ENCODE results near the gene KMT2B. TPM values are rescaled to one million over a fixed set of nuclear protein-coding genes. Genes with fewer than 3 reads are reported as not detected.

Gene KMT2B
- total and polyA plus RNA-seq, 2 of the 8 experiments (the other 6 are each of a cell fraction or from before 2014, with no cell fraction given) = 26.7 to 38.6 TPM

DNA sequence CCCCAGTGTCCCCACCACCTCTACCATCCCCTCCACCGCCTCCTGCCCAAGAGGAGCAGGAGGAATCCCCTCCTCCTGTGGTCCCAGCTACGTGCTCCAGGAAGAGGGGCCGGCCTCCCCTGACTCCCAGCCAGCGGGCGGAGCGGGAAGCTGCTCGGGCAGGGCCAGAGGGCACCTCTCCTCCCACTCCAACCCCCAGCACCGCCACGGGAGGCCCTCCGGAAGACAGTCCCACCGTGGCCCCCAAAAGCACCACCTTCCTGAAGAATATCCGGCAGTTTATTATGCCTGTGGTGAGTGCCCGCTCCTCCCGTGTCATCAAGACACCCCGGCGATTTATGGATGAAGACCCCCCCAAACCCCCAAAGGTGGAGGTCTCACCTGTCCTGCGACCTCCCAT lies 2.8 kb downstream of the KMT2B start:
- H4K91ac ChIP-seq (replicated peaks; ENCODE audit: insufficient read length, low read length) = no peak overlapping the region
- peaks cover 0 to 20% of the 10 kb centered on the region in 2 experiments; a peak in 2 of 4 replicates for H3K79me2 ChIP-seq (ENCODE audit: control insufficient read depth in 1 of 2, insufficient read depth in 2 of 2, low read length in 2 of 2)
- H3K14ac ChIP-seq (ENCODE audit: insufficient read length) = no peak overlapping the region
- no peak overlapping the region for H2BK15ac ChIP-seq (ENCODE audit: low read length)
- H3K79me1 ChIP-seq (ENCODE audit: low read depth, low read length) = peaks cover 8% of the 10 kb centered on the region
- H3K18ac ChIP-seq (ENCODE audit: extremely low read depth, low read length) = no peak overlapping the region
- no peak overlapping the region for H3K4me2 ChIP-seq (ENCODE audit: insufficient read depth in 1 of 2, low read depth in 2 of 2, low read length in 2 of 2)
- H4K8ac ChIP-seq (ENCODE audit: extremely low read depth, insufficient read depth, low read length) = no peak overlapping the region
- CTCF ChIA-PET (ENCODE audit: partially characterized antibody) = interaction anchor here (1.3 to 11.8 kb wide), 2 partner anchors 18 to 26 kb away, joined by 5 to 80 read pairs; partner anchors contain the start of gene IGFLR1
- H2BK12ac ChIP-seq (ENCODE audit: low read depth, low read length) = no peak overlapping the region
- POLR2A ChIA-PET (ENCODE audit: partially characterized antibody) = interaction anchor here (5.0 kb wide), 1 partner anchor 17 kb away, joined by 54 read pairs; no protein-coding TSS in a partner anchor
- peaks cover 7 to 9% of the 10 kb centered on the region in 2 experiments for H4K20me1 ChIP-seq (replicated peaks in 1 of 2; ENCODE audit: control insufficient read depth in 1 of 2, insufficient read depth in 2 of 2, low read length in 2 of 2)
- no peak overlapping the region for H4K5ac ChIP-seq (ENCODE audit: insufficient read length, low read depth, low read length)
- no peak overlapping the region for H2BK120ac ChIP-seq (replicated peaks; ENCODE audit: low read depth, low read length)
- H3K4ac ChIP-seq (replicated peaks; ENCODE audit: insufficient read length, low read depth, low read length) = no peak overlapping the region
- peaks cover 0 to 11% (median 5%) of the 10 kb centered on the region in 4 experiments; a peak in 6 of 7 replicates for H3K4me1 ChIP-seq (replicated peaks in 1 of 4; ENCODE audit: control insufficient read depth in 3 of 4, insufficient read depth in 4 of 4, low read length in 3 of 4)
- H3K9me3 ChIP-seq (ENCODE audit: insufficient read depth in 2 of 2, low read depth in 1 of 2, low read length in 1 of 2) = no peaks in the 10 kb centered on the region
- FAIRE-seq = no peak
- H3K23ac ChIP-seq (ENCODE audit: insufficient read length) = no peak overlapping the region
- H2BK20ac ChIP-seq (ENCODE audit: low read length) = no peak overlapping the region
- DNase-seq (ENCODE audit: low read depth in 1 of 2, low spot score in 2 of 2) = no peak
- H2AFZ ChIP-seq (ENCODE audit: low read length) = no peak overlapping the region
- peaks cover 24 to 47% (median 32%) of the 10 kb centered on the region in 4 experiments for H3K36me3 ChIP-seq (ENCODE audit: control insufficient read depth in 2 of 4, insufficient read depth in 4 of 4, low read length in 3 of 4)
- H2BK5ac ChIP-seq (ENCODE audit: low read depth, low read length) = no peak overlapping the region
- 92% methylated on average over 15 of the region's 17 CpGs; no CpG with 5 or more reads in 1 of the 2 experiments for WGBS, 2 experiments (ENCODE audit: extremely low coverage in 1 of 2, insufficient coverage in 1 of 2, insufficient read length in 1 of 2, insufficient replicate concordance in 2 of 2, low coverage in 1 of 2, low lambda C conversion rate in 2 of 2, missing lambda C conversion rate in 1 of 2)
- no peak overlapping the region for H3K27ac ChIP-seq (ENCODE audit: low read depth, low read length)
- H3K9ac ChIP-seq (replicated peaks in 1 of 4; ENCODE audit: extremely low read depth in 1 of 4, low read depth in 3 of 4, low read length in 3 of 4) = no peak overlapping the region
- H3K27me3 ChIP-seq (replicated peaks in 1 of 4; ENCODE audit: control insufficient read depth in 3 of 4, extremely low read depth in 1 of 4, insufficient read depth in 3 of 4, low read length in 3 of 4) = no peaks in the 10 kb centered on the region
- H2AK5ac ChIP-seq (ENCODE audit: low read depth, low read length) = no peak overlapping the region
- H3K56ac ChIP-seq (replicated peaks; ENCODE audit: insufficient read length, low read depth, low read length) = no peak overlapping the region
- peaks cover 12% of the 10 kb centered on the region for H3K23me2 ChIP-seq (ENCODE audit: low read depth, low read length)
- H3K4me3 ChIP-seq (ENCODE audit: extremely low read depth in 1 of 4, insufficient read depth in 2 of 4, low read depth in 3 of 4, low read length in 4 of 4) = no peak overlapping the region
- TF ChIP-seq SIRT6 (IDR thresholded peaks at IDR 0.05; ENCODE audit: low read length) (no peak), KDM1A (IDR thresholded peaks at IDR 0.05; ENCODE audit: borderline replicate concordance, low read length) (no peak), SRF (IDR thresholded peaks at IDR 0.05; ENCODE audit: low read depth, low read length) (no peak), FOSL1 (IDR thresholded peaks at IDR 0.05; ENCODE audit: insufficient read depth, low read depth, low read length) (no peak), SP4 (IDR thresholded peaks at IDR 0.05; ENCODE audit: low read length) (no peak), YY1 (IDR thresholded peaks at IDR 0.05; ENCODE audit: low read depth, low read length) (no peak), TAF1 (IDR thresholded peaks at IDR 0.05; ENCODE audit: low read depth, low read length) (no peak), TBP (IDR thresholded peaks at IDR 0.05; ENCODE audit: low read depth, low read length) (no peak), JUN (IDR thresholded peaks at IDR 0.05; ENCODE audit: low read depth, low read length) (no peak), SIX5 (IDR thresholded peaks at IDR 0.05; ENCODE audit: low read depth, low read length) (no peak), SAP30 (IDR thresholded peaks at IDR 0.05; ENCODE audit: insufficient read depth, insufficient replicate concordance, low read length) (no peak), RNF2 (IDR thresholded peaks at IDR 0.05; ENCODE audit: borderline replicate concordance, low read depth, low read length, missing control alignments, poor library complexity, severe bottlenecking) (no peak), SIN3A (conservative IDR thresholded peaks at IDR 0.05 in 1 of 2, IDR thresholded peaks at IDR 0.05 in 1 of 2; ENCODE audit: low read depth in 1 of 2, low read length in 2 of 2) (no peak), RBBP5 (IDR thresholded peaks at IDR 0.05; ENCODE audit: borderline replicate concordance, low read depth, low read length) (no peak)

Data from H1 (cell line).